DMS79 (cell line): ENCODE results near the gene SHISAL1.
"Not testable (repeated sequence)": the region's sequence is repeated elsewhere in the genome, so short reads cannot be mapped to it uniquely, and the experiment has no call there.

Source experiments
- DNase-seq: peaks from one replicate; lab custom pipeline; 2025; lab: John Stamatoyannopoulos, UW

SHISAL1 gene

DNA sequence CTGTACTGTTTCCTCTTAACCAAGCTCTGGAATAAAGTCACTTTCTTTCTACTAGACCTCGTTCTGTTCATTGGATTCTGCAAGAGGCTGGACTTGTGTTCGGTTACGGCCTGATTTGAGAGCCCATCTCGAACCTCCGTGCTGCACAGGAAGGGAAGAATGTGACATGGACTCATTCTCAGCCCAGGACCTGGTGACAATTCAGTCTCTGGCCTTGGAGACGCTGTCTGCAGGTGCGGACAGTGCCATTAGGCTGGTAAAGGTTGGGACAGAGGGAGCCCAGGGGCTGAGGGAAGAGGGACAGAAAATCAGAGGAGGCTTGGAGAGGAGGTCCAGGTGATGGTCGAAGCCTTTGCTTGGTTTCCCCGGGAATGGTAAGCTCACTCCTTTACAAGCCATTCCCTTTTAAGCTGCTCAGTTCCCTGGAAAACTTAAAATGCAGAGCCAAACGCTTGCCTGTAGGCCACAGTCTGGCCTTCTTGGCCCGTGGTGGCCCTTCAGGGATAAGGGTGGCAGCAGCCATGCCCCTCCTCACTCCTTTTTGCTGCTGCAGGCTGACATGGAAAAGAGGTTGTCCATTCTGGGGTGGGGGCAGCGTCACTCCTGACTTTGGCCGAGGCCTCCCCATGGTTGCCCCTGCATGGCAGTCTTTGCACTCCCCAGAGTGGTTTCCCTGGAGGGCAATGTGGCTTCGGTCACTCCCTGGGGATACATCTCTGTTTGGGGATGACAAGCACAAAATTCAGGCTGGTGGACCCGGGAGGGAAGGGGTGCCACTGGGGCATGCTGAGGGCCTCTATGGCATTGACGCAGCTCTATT, 52.3 kb downstream of the SHISAL1 start:
- DNase-seq: no peak

DNA sequence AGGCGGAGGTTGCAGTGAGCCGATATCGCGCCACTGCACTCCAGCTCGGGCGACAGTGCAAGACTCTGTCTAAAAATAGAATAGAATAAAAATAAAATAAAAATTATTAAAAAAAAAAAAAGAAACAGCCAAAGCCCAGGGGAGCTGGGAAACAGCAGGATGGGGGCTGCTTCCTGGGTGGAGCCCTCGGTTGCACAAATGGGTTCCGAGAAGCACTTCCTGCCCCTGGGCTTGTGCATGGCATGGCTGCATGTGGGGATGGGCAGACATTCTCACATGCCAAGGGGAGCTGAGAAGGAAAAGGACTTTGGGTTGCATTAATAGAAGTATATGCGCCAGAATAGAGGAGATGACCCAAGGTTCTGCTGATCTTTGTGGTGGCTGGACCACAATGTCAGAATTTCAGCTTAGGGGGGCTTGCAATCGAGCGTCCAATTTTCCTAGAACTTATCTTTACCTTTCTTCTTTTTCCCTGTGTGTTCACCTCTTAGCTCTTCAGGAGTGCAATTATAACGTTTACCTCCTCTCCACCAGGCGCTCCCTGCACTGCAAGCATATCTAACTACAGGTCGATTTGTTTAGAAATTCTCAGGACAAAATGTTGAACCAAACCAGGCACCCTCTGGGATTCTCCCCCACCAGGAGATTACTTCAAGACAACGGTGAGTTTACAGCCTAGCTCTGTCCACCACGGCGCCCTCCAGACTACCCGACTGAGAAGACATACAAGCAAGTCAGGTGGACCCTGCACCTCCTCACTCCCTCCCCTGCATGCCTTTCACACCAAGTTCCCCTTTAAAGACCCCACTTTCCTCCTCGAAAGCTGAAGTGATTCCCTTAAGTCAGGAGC, 53.2 kb downstream of the SHISAL1 start:
- DNase-seq: no peak

DNA sequence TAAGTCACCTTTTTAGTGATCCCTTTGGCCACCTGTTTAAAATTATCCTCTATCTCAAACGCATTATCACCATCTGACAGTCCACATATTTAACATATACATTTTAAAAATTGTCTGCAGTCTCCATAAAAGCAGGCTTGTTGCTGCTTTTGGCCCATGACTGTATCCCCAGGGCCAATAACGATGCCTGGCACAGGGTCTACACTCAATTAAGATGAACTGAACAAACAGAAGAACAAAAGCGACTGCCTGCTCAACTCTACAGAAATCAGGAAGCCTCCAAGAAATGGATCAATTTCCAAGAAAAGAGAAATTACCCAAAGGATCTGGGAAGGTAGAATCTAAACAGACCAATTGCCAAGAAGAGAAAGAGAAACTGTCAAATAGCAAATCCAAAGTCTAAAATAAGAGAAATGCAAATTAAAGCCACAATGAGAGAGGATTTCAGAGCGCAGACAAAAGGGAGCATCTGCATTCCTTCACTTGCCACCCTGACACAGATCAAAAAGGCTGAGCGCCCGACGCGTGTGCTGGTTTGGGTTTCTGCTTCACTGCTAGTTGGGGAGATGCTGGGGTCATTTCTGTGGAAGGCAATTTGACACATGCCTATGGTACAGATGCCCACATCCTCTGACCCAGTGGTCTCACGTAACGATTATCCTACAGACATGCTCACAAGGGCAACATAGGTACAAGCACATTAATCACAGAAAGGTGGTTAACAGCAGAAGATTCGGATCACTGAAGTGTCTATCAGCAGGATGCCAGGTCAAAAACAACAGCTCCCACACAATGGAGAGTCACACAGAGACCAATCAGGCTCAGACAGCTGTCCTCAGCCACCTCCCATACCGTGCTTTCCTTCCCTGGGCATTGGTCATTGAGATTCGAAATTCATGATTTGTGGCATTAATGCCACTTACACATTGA, 55.9 kb downstream of the SHISAL1 start:
- no peak for DNase-seq

DNA sequence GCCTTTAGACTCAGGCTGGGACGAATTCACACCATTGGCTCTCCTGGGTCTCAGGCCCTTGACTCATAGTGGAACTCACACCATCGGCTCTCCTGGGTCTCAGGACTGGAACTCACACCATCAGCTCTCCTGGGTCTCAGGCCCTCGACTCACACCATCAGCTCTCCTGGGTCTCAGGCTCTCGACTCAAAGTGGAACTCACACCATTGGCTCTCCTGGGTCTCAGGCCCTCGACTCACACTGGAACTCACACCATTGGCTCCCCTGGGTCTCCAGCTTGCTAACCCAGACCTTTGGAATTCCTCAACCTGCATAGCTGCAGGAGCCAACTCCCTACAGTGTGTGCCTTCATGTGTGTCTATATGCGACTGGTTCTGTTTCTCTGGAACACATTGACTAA, 56.7 kb downstream of the SHISAL1 start:
- no peak for DNase-seq

DNA sequence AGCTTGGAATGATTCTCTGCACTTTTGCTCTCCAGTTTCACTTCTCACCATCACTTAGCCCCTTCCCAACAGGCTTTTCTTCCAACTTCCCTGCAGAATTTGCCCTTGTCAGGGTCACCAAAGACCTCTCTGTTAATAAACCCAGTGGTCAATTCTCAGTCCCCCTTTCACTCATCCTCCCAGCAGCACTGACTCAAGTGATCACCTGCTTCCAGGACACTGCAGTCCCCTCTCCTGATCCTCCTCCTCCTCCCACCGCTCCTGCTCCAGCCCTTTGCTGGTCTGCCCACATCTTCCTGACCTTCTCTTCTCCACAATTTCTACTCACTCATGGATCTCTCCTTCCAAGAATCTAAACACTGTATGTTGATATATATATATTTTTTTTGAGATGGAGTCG, 57.9 kb downstream of the SHISAL1 start:
- DNase-seq: no peak

DNA sequence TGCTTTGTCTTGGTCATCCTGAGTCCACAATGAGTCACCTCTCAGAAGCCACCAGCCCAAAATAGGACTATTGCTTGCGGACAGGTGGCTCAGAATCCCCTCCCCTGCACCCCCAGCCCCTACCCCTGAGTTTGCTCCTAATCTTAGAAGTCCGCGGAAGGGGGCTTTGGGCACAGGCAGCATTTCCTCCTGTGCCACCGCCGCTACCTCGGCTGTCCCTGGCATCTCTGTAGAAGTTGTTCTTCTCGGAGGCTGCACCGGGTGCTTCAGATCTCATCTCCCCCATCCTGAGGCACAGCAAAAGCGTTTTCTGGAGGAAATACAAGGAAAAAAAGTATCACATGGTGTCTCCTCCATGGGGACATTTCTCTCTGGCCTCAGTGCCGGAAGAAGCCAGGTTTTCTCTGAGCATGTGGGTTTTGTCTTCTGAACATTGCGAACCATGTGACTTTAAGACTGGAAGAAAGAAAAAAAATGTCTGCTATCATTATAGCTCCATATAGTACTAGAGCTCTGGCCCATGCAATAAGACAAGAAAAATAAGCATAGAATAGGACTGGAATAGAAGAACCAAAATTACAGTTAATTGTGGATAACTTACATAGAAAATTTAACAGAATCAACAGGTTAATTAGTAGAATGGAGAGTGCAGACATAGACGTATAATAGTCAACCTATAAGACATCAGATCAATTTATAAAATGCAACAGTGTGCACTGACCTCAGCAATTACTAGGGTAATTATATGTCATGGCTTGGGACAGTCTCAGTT, 63.2 kb downstream of the SHISAL1 start:
- DNase-seq: no peak

DNA sequence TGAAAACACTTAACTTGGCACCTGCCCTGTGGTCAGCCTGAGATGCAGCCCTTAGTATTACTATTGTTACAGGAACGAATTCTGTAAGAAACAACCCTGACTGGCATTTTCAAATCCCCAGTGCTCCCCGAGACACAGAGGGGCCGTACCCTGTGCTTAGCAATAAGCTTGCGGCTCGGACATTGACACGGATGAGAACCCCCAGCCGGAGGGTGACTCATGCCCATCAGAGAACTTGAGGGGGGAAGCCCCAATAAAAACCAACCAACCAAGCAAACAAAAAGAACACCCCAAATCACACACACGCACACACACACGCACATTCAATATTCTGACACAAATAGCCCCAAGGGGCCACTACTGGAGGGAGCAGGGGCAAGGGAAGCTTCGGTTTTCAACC, 63.8 kb downstream of the SHISAL1 start:
- no peak for DNase-seq

DNA sequence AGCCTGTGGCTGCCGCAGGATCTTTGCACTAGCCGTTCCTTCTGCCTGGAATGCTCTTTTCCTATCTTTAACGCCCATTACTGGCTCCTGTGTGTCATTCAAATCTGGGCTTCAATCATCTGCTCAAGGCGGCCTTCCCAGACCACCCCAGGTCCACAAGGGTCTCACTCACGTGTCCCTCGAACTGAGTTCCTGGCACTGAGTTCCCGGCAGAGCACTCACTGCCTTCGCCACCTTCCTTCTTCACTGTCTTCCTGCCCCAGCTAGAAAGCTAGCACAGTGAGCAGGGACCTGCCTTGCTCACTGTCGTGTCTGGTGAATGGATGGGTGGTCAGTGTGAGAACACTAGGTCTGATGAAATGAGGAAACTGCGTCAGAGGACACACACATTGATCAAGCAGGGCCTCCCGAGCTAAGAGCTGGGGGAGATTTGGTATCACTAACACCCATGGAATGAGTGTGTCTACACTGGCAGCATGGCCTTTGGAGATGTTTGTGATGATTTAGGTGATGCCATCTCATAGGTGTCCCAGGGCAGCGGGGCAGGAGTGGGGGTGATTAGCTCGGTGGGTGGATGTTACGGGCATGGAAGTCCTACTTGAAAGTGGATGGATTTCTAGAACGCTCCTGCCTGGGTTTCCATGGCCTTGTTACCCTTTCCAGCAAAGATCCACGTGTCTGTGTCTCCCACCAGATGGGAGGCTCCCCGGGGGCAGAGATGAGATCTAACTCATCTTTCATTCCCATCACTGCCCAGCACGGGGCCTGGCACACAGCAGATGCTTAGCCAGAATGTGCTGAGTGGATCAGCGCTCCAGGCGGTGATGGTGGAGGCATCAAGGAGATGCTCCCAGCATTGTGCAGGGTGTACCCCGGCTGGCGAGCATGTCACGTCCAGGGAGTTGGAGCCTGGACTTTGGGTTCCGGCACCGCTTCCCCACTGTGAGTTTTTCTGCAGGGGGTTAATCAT, 64.5 kb downstream of the SHISAL1 start:
- DNase-seq: no peak

DNA sequence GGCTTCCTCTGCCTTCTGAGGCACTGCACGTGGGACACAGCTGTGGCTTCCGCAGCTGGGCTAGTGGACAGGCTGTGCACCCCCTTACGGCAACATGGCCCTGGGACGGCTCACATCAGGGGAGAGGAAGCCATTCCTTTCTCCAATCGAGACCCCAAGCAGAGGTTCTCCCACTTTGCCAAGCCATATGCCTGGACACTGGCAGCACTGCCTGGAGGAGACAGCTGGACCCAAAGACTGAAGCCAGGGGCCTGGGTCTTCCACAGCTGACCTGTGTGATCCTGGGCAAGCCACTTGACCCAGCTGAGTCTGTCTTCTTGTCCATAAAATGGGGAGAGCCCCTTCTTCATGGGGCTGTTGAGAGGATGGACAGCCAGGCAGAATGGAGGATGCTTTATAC, 65.4 kb downstream of the SHISAL1 start:
- no peak for DNase-seq

DNA sequence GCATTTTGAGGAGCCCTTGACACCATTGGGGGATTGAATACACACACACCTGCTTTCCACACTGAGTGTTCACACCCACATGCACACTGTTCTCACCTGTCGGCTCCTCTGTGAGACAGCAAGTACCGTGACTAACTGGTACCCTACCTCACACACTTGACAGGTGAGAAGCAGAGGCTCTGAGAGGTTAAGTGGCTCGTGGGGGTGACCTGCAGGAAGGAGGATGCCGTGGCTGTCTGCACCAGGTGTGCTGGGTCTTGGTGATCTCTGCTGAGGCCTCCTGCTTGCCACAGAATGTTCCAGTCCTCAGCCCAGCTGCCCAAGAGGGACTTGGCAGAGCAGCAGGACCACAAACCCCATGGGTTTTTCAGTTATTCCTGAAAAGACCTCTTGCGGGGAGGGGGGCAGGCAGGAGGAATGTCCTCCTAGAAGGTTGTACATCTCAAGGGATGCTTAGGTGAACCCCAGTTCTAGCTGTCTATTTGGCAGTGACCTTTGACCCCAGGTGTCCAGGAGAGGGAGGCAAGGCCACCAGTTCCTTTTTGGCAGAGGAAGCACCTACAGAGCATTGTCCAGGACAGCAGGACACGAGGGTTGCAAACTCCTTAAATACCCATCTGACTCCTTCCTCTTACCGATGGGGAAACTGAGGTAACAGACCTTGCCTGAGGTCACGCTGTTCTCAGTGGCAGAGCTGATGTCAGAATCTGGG, 66.0 kb downstream of the SHISAL1 start:
- DNase-seq: no peak

DNA sequence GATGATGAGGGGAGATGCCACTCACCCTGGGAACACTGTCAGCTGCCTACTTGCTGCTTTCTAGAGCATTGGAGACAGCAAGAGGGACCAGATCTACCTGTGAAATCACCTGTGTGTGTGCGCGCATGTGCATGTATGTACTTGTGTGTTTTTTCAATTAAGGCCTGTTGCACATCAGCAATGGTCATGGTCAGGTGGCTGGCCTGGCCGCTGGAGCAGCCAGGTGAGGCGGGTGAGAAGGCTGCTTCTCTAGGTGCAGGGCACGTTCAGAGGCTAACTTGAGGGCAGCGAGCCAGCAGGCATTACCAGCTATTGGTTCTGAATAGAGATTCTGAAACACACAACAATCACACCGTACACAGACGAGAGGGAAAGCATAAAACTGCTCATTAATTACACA, 66.9 kb downstream of the SHISAL1 start:
- no peak for DNase-seq

DNA sequence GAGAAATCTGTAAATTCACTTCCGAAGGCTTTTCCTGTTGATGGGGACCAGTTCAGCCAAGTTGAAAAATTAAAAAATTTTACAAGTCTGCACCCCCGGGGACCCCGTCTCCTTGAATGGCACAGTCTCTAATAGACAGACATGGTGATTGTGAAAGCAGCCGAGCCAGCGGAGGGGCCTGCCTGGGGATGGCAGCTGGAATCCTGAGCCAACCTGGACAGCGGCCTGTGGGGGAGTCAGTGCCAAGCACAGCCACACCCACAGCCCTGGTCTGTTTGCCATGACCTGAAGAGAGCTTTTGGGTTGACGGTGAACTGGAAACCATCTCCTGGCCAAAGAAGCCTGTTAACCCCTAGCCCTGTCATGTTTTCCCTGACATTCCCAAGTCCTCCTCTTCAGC, 67.3 kb downstream of the SHISAL1 start:
- DNase-seq: no peak

DNA sequence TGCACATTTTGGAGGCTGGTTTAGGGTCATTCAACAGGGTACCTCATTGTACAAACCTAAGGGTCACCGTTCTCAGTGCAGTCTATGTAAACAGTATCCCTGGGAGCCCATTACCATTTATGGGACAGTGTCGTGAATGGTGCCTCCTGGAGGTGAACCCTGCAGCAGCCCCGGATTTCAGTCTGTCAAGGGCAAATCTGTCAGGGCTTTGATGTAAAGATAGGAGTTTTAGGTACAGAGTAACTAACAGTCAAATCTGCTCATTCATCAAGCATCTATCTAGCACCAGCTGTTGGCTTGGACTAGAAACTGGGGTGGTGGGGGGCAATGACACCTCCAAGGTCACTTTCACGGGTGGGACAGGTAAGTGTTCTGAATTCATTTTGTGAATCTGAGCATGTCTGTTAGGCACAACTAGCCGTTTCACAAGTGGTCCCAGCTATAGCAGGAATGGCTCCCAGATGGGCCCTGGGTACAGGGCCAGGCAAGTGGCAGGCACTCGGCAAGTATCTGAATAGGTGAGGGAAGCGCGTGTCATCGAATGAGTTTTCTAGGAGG, 68.4 kb downstream of the SHISAL1 start:
- no peak for DNase-seq

DNA sequence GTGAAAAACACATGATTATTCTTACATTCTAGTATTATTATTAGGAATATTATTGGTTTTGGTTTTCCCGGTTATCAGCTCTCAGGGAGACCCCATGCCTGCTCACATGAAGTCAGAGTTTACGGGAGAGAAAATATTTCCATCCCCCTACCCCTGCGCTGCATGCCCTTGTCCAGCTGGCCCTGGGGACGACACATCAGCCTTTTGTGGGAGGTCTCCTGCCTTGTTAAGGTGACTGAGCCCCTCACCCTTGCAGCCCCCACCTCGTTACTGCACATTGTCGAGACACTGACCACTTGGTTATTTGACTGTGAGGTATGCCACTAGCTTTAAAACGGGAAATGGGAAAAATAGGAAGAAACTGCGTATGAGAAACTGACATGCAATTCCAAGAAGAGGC, 69.0 kb downstream of the SHISAL1 start:
- DNase-seq: no peak

DNA sequence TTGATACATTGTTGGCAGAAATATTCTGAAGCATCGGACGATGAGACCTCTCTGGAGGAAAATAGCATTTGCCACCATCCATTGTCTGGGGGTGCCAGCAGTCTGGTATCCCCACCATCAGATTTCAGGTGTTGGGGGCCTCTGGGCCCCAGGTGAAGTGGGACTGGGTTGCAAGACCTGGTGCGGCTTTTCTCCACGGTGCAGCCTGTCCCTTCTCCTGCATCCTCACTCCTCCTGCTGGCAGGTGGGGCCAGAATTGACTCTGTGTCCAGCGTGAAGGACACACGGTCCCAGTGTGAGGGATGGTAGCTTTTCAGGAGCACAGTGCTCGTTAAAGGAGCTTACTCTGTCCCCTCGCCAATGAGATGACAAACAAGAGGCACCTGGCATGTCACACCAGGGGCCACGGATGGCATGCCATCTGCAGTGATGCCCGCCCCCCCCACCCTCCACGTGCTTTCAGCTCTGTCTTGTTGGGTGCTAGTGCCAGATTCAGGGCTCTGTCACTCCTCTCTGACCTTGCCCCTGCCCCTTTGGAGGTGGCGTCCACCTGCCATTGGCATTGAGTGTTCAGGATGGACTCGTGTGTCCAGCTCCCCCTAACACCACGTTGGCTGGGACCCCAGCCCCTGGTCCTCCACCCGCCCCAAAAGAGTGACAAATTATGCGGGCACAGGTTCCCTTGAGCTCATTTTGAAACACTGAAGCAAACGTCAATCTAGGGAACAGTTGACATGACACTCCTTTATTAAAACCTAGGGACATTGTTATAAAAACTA, 69.6 kb downstream of the SHISAL1 start:
- DNase-seq: no peak

DNA sequence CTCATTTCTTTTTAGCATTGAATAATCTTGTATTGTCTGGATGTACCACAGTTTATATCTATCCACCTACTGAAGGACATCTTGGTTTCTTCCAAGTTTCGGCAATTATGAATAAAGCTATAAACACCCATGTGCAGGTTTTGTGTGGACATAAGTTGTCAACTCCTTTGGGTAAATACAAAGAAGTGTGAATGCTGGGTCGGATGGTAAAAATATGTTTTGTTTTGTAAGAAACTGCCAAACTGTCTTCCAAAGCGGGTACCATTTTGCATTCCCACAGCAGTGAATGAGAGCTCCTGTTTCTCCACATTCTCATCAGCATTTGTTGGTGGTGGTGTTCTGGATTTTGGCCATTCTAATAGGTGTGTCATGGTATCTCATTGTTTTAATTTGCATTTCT, 71.6 kb downstream of the SHISAL1 start:
- not testable (repeated sequence) for DNase-seq

DNA sequence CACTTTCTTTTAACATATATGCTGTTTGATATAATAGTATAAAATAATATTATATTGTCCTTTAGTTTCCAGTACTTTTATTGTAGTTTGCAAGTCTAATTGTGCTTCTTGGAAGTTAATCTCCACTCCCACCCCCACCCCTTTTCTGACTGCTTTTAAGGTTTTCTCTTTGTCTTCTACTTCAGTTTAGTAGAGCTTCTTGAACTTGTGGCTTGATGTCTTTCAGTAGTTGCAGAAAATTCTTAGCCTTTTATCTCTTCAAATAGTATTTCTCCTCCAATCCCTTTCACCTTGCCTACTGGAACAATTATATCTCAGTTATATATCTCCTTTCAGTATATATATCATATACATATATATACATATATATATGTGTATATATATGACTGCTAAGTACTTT, 75.5 kb downstream of the SHISAL1 start:
- DNase-seq: no peak

DNA sequence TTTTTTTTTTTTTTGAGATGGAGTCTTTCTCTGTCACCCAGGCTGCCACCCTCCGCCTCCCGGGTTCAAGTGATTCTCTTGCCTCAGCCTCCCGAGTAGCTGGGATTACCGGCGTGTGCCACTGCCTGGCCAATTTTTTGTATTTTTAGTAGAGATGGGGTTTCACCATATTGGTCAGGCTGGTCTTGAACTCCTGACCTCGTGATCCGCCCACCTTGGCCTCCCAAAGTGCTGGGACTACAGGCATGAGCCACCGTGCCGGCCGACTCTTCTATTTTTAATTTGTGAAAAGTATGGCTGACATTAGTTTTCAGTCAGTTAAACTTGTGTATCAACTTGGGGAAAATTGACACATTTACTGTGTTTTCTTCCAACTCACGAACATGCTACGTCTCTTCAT, 78.4 kb downstream of the SHISAL1 start:
- not testable (repeated sequence) for DNase-seq
